GM12878 (cell line): ENCODE measurements around the gene HASPIN. TPM values are rescaled to one million over a fixed set of nuclear protein-coding genes. Genes with fewer than 3 reads are reported as not detected.

Experiments
- ATAC-seq: fragments of 200-7000 bp; cut with Tn5 transposase; 3 replicates; pipeline ENCODE4 v1.9.1; 2020; ENCODE audit warnings: mild to moderate bottlenecking, moderate library complexity
- BruUV-seq: library from RNA; stranded (reverse); fragments of 400-500 nt; replicated peaks from 2 replicates; lab custom pipeline; 2021; lab: Mats Ljungman, UMichigan
- CTCF ChIA-PET: fragments of 300-600 bp; sonication (Branson Sonifier 250); formaldehyde crosslinking; extraction: SDS; loops from one replicate; lab custom pipeline; 2021; ENCODE audit warnings: inconsistent platforms; lab: Yijun Ruan, JAX
- POLR2A ChIA-PET: fragments of 350-600 bp; formaldehyde crosslinking; extraction: SDS; loops from one replicate; lab custom pipeline; 2021; ENCODE audit warnings: inconsistent platforms; lab: Charles Lee
- RAD21 ChIA-PET: fragments of 300-600 bp; sonication (Branson Sonifier 250); formaldehyde crosslinking; loops from one replicate; lab custom pipeline; 2023; ENCODE audit warnings: antibody characterized with exemption; ENCODE audit not compliant: unreplicated experiment; lab: Charles Lee
- SMC1A ChIA-PET: fragments of 300-600 bp; sonication (Branson Sonifier 250); formaldehyde crosslinking; loops from one replicate; lab custom pipeline; 2023; ENCODE audit not compliant: unreplicated experiment, uncharacterized antibody; lab: Charles Lee
- DNase-seq: peaks from one replicate; pipeline ENCODE4 v3.0.0-alpha.2; 2011; ENCODE audit warnings: low read depth, low spot score
- FAIRE-seq: peaks from 3 replicates; lab custom pipeline; 2011; peaks lifted over from hg19 to GRCh38; lab: Jason Lieb, UNC
- H2AFZ ChIP-seq: 2 replicates; pipeline ENCODE4 v1.6.0; 2011; ENCODE audit warnings: low read depth, low read length, control low read depth; ENCODE audit not compliant: control insufficient read depth
- H3K27ac ChIP-seq: 2 replicates; pipeline ENCODE4 v1.5.1; 2011; ENCODE audit warnings: control low read depth; ENCODE audit not compliant: control insufficient read depth, insufficient read depth
- H3K27me3 ChIP-seq, 2 experiments: replicated peaks in 1 of 2; 2 replicates each; pipeline versions ENCODE4 v1.6.0 to v1.6.1; 2011; ENCODE audit warnings: low read length in 1 of 2; ENCODE audit not compliant: control insufficient read depth in 2 of 2, insufficient read depth in 2 of 2
- H3K36me3 ChIP-seq, 2 experiments: 2 replicates each; pipeline ENCODE4 v1.5.1; 2011; ENCODE audit warnings: low read length in 1 of 2; ENCODE audit not compliant: control insufficient read depth in 2 of 2, insufficient read depth in 2 of 2
- H3K4me1 ChIP-seq: 2 replicates; pipeline ENCODE4 v1.6.1; 2011; ENCODE audit warnings: mild to moderate bottlenecking, low read length, moderate library complexity, mixed read lengths; ENCODE audit not compliant: control insufficient read depth, insufficient read depth
- H3K4me2 ChIP-seq: 2 replicates; pipeline ENCODE4 v1.6.0; 2011; ENCODE audit warnings: control low read depth; ENCODE audit not compliant: control insufficient read depth, insufficient read depth
- H3K4me3 ChIP-seq: fragments of 200-600 bp; sonication (generic); 2 replicates; pipeline ENCODE4 v1.5.1; 2016
- H3K79me2 ChIP-seq: 2 replicates; pipeline ENCODE4 v1.6.0; 2011; ENCODE audit warnings: low read length; ENCODE audit not compliant: control insufficient read depth, insufficient read depth
- H3K9ac ChIP-seq: 2 replicates; pipeline ENCODE4 v1.8.0; 2011; ENCODE audit warnings: low read length, control low read depth, mixed read lengths; ENCODE audit not compliant: control insufficient read depth, insufficient read depth
- H3K9me3 ChIP-seq: replicated peaks from 3 replicates; pipeline ENCODE4 v1.5.1; 2011; ENCODE audit warnings: mild to moderate bottlenecking, low read length; ENCODE audit not compliant: control insufficient read depth, insufficient read depth
- H4K20me1 ChIP-seq: 2 replicates; pipeline ENCODE4 v1.6.0; 2011; ENCODE audit not compliant: control insufficient read depth, insufficient read depth
- CBX3 ChIP-seq: fragments of 200-600 bp; sonication (generic); IDR thresholded peaks from 2 replicates; pipeline ENCODE4 v1.6.1; 2016; ENCODE audit warnings: low read depth, borderline replicate concordance
- IRF4 ChIP-seq: IDR thresholded peaks from 2 replicates; pipeline ENCODE4 v1.6.1; 2011; ENCODE audit warnings: low read depth, low read length
- LARP7 ChIP-seq: fragments of 450-650 bp; IDR thresholded peaks from 2 replicates; pipeline ENCODE4 v1.6.1; 2017; ENCODE audit warnings: mild to moderate bottlenecking
- MEF2A ChIP-seq: IDR thresholded peaks from 2 replicates; pipeline ENCODE4 v1.6.1; 2011; ENCODE audit warnings: low read depth, mild to moderate bottlenecking, low read length, moderate library complexity; ENCODE audit not compliant: insufficient read depth
- MTA3 ChIP-seq: IDR thresholded peaks from 2 replicates; pipeline ENCODE4 v1.6.1; 2012; ENCODE audit warnings: low read length, inconsistent platforms, borderline replicate concordance
- NRF1 ChIP-seq: conservative IDR thresholded peaks from 2 replicates; pipeline ENCODE4 v1.6.1; 2011; ENCODE audit warnings: mild to moderate bottlenecking, low read depth, low read length, improper control_type of control experiment
- RB1 ChIP-seq: fragments of 450-650 bp; formaldehyde crosslinking; IDR thresholded peaks from 2 replicates; pipeline ENCODE4 v1.6.1; 2017; ENCODE audit warnings: mild to moderate bottlenecking, borderline replicate concordance
- SREBF1 ChIP-seq: IDR thresholded peaks from 2 replicates; pipeline ENCODE4 v1.6.1; 2012; ENCODE audit warnings: mild to moderate bottlenecking, low read length
- STAT1 ChIP-seq: fragments of 450-650 bp; conservative IDR thresholded peaks from 2 replicates; pipeline ENCODE4 v1.6.1; 2014; ENCODE audit warnings: antibody characterized with exemption, mild to moderate bottlenecking
- TBL1XR1 ChIP-seq: IDR thresholded peaks from 2 replicates; pipeline ENCODE4 v1.6.1; 2012; ENCODE audit warnings: low read depth, low read length, improper control_type of control experiment
- ZZZ3 ChIP-seq: IDR thresholded peaks from 2 replicates; pipeline ENCODE4 v1.6.1; 2011; ENCODE audit warnings: low read depth; ENCODE audit not compliant: control insufficient read depth, insufficient read length
- WGBS: methylation state at CpG from one replicate; pipeline ENCODE4 v1.1.6; 2016; ENCODE audit warnings: low lambda C conversion rate; ENCODE audit not compliant: insufficient replicate concordance, insufficient coverage; ENCODE audit errors: missing lambda C conversion rate; 5-methylcytosine and 5-hydroxymethylcytosine counted together
- in situ Hi-C: fragments of 300-500 bp; cut with MboI; formaldehyde crosslinking; loops from 9 replicates; pipeline ENCODE4 v1.14.3; 2018; ENCODE audit warnings: mixed read lengths
- intact Hi-C: fragments of 100-400 bp; cut with micrococcal nuclease; formaldehyde crosslinking; loops from one replicate; pipeline ENCODE4 v1.14.2; 2022; ENCODE audit not compliant: unreplicated experiment
- polyA plus RNA-seq, 11 experiments: library from polyadenylated mRNA; depleted of rRNA in 4 of 11; unstranded in 6 of 11; stranded (reverse) in 5 of 11; fragments of >200 nt; fragmentation: Nextera tagmentation in 4 of 11; fragmentation: Illumina TruSeq in 1 of 11; extraction: Ambion mirVana in 4 of 11; extraction: Trizol in 1 of 11; gene quantifications; 1 replicate in 1 of 11; 2 replicates in 10 of 11; pipeline versions ENCODE4 v1.2.1 to v1.2.3, GENCODE V29; 2011 to 2016; ENCODE audit warnings: inconsistent platforms in 2 of 11, missing spikeins in 2 of 11, low read depth in 1 of 11
- total RNA-seq, 4 experiments: library from RNA; depleted of rRNA in 3 of 4; stranded (reverse); fragments of >200 nt in 3 of 4; fragmentation: Illumina TruSeq in 1 of 4; extraction: Trizol in 1 of 4; gene quantifications; 2 replicates each; pipeline versions ENCODE4 v1.2.1 to v1.2.3, GENCODE V29; 2013 to 2021
- TF ChIP-seq, protein P1 (sequence below): fragments of 450-650 bp; IDR thresholded peaks from 2 replicates; pipeline ENCODE4 v1.6.1; 2018; ENCODE audit warnings: borderline replicate concordance, mild to moderate bottlenecking; ENCODE audit not compliant: partially characterized antibody
- TF ChIP-seq, protein P2 (sequence below): fragments of 450-650 bp; IDR thresholded peaks from 2 replicates; pipeline ENCODE4 v1.6.1; 2017; ENCODE audit warnings: antibody characterized with exemption, mild to moderate bottlenecking, moderate library complexity

The HASPIN gene
- total and polyA plus RNA-seq, 10 of the 15 experiments (the other 5 are each of a cell fraction or from before 2014, with no cell fraction given) = 0.80 to 18.0 (median 10.1) TPM

DNA sequence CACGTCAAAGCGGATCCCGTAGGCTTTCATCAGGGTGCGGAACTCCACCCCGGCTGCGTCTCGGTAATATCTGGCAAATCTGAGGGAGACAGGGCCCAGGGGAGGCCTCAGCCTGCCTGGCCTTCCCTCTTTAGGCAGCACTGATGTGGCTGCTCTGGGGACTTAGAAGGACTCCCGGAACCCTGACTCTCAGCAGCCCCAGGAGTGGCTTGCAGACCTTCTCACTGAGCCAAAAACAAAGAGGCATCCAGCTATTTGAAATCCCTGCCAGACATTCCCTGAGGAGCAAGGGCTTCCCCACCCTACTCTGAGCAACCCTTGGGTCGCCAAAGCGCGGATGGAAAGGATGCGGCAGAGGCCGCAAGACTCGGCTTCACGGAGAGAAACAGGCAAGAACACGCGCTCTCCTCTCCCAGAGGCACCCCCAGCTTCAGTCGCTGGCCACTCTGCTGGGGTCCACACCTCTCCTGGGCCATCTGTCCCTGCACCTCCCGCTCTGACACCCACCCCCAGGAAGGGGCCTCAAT is 35.6 kb upstream of the HASPIN start:
- RAD21 ChIA-PET = interaction anchor here (1.0 kb wide), 1 partner anchor 23 kb away, joined by 3 read pairs; no protein-coding TSS in a partner anchor
- POLR2A ChIA-PET = interaction anchor here (0.5 kb wide), 1 partner anchor 1481 kb away, joined by 3 read pairs; no protein-coding TSS in a partner anchor
- Histone ChIP-seq H3K4me3 (no peak overlapping the region), H3K9ac (no peak overlapping the region), H3K9me3 (no peaks in the 10 kb centered on the region), H3K27ac (no peak overlapping the region), H3K4me1 (peaks cover 10% of the 10 kb centered on the region)
- ATAC-seq = peak; percentile 50
- SMC1A ChIA-PET = interaction anchor here (1.0 kb wide), 1 partner anchor 44 kb away, joined by 4 read pairs; no protein-coding TSS in a partner anchor
- CTCF ChIA-PET = no interaction called here
- WGBS = 71% methylated on average over 18 of the region's 19 CpGs
- in situ Hi-C loops = no loop called here
- DNase-seq = no peak
- TF ChIP-seq, protein P1, sequence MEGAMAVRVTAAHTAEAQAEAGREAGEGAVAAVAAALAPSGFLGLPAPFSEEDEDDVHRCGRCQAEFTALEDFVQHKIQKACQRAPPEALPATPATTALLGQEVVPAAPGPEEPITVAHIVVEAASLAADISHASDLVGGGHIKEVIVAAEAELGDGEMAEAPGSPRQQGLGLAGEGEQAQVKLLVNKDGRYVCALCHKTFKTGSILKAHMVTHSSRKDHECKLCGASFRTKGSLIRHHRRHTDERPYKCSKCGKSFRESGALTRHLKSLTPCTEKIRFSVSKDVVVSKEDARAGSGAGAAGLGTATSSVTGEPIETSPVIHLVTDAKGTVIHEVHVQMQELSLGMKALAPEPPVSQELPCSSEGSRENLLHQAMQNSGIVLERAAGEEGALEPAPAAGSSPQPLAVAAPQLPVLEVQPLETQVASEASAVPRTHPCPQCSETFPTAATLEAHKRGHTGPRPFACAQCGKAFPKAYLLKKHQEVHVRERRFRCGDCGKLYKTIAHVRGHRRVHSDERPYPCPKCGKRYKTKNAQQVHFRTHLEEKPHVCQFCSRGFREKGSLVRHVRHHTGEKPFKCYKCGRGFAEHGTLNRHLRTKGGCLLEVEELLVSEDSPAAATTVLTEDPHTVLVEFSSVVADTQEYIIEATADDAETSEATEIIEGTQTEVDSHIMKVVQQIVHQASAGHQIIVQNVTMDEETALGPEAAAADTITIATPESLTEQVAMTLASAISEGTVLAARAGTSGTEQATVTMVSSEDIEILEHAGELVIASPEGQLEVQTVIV = no peak
- 0 out of 2 replicates have a peak, but pooled peaks have one; percentile 23 for TF ChIP-seq LARP7
- TF ChIP-seq, all 136 proteins: peak for 1
- intact Hi-C loops = no loop called here
- H2AFZ ChIP-seq = no peak overlapping the region
- peaks cover 0 to 4% of the 10 kb centered on the region in 2 experiments; a peak in 2 of 4 replicates for H3K36me3 ChIP-seq
- no TSS peak for BruUV-seq
- H3K4me2 ChIP-seq = no peak overlapping the region
- FAIRE-seq = no peak
- H3K79me2 ChIP-seq = peaks cover 1% of the 10 kb centered on the region
- H3K27me3 ChIP-seq = no peaks in the 10 kb centered on the region
- H4K20me1 ChIP-seq = no peaks in the 10 kb centered on the region

DNA sequence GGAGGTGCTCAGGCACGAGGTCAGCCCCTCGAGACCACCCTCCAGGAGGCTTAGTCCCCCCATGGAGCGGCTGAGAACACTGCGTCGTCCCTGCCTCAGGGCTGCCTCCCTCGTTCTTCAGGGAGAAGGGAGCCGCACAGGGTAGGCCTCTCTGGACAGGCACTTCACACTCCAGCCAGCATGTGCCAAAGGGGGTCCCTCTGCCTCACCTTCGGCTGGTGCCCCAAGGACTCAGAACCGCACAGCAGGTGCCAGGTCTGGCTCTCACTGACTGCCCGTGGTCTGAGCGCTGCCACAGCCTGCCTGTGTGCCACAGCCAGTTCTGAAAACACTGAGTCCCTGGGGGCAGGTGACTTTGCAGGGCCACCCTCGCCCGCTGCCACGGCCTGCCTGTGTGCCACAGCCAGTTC is 34.8 kb upstream of the HASPIN start:
- no peak overlapping the region for H3K4me2 ChIP-seq
- no peaks in the 10 kb centered on the region for H3K9me3 ChIP-seq
- CTCF ChIA-PET = no interaction called here
- no peaks in the 10 kb centered on the region for H3K27me3 ChIP-seq
- WGBS = 41% methylated on average over 14 of the region's 14 CpGs
- H3K36me3 ChIP-seq = peaks cover 0 to 4% of the 10 kb centered on the region in 2 experiments; a peak in 2 of 4 replicates
- no peak overlapping the region for H3K4me3 ChIP-seq
- RAD21 ChIA-PET = no interaction called here
- no peak for DNase-seq
- BruUV-seq = no TSS peak
- no peak for FAIRE-seq
- SMC1A ChIA-PET = no interaction called here
- H3K9ac ChIP-seq = no peak overlapping the region
- peaks cover 4% of the 10 kb centered on the region for H3K79me2 ChIP-seq
- intact Hi-C loops = no loop called here
- no peak overlapping the region for H3K27ac ChIP-seq
- in situ Hi-C loops = no loop called here
- POLR2A ChIA-PET = no interaction called here
- peaks cover 10% of the 10 kb centered on the region for H3K4me1 ChIP-seq
- no peak overlapping the region for H2AFZ ChIP-seq
- ATAC-seq = no peak
- H4K20me1 ChIP-seq = no peaks in the 10 kb centered on the region
- TF ChIP-seq CBX3 = no peak
- TF ChIP-seq ZZZ3 = no peak
- no peak for TF ChIP-seq RB1
- no peak for TF ChIP-seq TBL1XR1
- no peak for TF ChIP-seq MEF2A
- TF ChIP-seq SREBF1 = no peak
- no peak for TF ChIP-seq NRF1
- TF ChIP-seq MTA3 = no peak
- TF ChIP-seq, protein P2, sequence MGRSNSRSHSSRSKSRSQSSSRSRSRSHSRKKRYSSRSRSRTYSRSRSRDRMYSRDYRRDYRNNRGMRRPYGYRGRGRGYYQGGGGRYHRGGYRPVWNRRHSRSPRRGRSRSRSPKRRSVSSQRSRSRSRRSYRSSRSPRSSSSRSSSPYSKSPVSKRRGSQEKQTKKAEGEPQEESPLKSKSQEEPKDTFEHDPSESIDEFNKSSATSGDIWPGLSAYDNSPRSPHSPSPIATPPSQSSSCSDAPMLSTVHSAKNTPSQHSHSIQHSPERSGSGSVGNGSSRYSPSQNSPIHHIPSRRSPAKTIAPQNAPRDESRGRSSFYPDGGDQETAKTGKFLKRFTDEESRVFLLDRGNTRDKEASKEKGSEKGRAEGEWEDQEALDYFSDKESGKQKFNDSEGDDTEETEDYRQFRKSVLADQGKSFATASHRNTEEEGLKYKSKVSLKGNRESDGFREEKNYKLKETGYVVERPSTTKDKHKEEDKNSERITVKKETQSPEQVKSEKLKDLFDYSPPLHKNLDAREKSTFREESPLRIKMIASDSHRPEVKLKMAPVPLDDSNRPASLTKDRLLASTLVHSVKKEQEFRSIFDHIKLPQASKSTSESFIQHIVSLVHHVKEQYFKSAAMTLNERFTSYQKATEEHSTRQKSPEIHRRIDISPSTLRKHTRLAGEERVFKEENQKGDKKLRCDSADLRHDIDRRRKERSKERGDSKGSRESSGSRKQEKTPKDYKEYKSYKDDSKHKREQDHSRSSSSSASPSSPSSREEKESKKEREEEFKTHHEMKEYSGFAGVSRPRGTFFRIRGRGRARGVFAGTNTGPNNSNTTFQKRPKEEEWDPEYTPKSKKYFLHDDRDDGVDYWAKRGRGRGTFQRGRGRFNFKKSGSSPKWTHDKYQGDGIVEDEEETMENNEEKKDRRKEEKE = no peak
- TF ChIP-seq IRF4 = no peak
- TF ChIP-seq STAT1 = no peak
